NCI-H1930 (cell line): Measurements from ENCODE around the gene ACOD1.

ENCODE experiments used
- DNase-seq, 2 experiments: peaks; one replicate each; lab custom pipeline; 2025; lab: John Stamatoyannopoulos, UW

The ACOD1 gene

GRCh38 chr13:76991796-76992547 lies 43.7 kb downstream of the ACOD1 start, which contains the start of gene CLN5:
Gene CLN5, plus strand, starts transcription at chr13:76992081. Its CDS starts 18 bp downstream, at chr13:76992099.
- peak; percentile 92 for DNase-seq

GRCh38 chr13:76992548-76993001 lies 44.3 kb downstream of the ACOD1 start:
- DNase-seq = no peak

DNA sequence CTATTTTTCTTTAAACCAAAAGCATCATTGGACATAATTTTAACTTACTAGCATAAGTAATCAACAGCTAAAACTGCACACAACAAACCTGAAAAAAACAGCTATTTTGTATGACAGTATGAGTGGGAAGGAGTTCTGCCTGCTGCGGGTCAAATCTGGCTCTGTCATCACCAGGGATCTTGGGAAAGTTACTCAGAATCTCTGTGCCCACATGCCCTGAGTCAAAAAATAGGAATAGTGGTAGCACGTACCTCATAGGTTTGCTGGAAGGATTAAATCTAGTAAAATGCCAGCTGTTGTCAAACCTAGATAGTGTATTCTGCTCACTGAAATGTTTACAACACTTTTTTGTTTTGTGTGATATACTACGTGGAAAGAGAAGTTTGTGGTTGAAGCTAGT lies 44.7 kb downstream of the ACOD1 start:
- no peak for DNase-seq

- DNase-seq = no peak
These were observed 45.2 kb downstream of the ACOD1 start for GRCh38 chr13:76993473-76993872.

- DNase-seq = no peak
These were observed 46.0 kb downstream of the ACOD1 start for GRCh38 chr13:76994281-76994680.

DNA sequence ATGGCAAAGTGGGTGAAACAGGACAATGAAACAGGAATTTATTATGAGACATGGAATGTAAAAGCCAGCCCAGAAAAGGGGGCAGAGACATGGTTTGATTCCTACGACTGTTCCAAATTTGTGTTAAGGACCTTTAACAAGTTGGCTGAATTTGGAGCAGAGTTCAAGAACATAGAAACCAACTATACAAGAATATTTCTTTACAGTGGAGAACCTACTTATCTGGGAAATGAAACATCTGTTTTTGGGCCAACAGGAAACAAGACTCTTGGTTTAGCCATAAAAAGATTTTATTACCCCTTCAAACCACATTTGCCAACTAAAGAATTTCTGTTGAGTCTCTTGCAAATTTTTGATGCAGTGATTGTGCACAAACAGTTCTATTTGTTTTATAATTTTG lies 52.2 kb downstream of the ACOD1 start:
- no peak for DNase-seq

GRCh38 chr13:77001540-77001939 lies 53.2 kb downstream of the ACOD1 start:
- DNase-seq = no peak

DNA sequence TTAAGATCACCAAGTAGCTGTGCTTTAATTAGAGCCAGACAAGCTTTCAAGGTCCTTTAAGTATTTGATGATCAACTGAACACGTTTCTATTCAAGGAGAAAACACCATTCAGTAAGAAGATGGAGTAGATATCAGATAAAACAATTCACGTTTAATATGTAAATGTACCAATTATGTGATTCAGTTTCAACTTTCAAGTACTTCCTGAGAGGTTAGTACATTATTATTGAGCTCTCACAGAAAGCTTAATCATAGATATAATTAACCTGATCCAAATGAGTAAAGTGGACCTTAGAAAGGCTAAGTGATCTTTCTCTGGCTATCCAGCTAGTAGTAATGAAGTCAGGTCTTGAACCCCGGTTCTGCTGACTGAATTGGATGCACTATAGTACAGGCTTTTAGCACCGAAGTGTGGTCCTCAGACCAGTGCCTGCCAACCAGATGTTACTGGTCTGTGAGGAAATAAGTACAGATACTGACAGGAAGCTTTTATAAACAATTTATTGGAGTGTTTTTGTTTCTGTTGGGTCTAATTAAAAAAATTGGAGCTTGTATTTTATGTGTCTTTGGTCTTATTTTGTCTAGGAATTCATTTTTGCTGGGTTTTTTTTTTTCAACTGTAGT lies 53.8 kb downstream of the ACOD1 start:
- no peak for DNase-seq

DNA sequence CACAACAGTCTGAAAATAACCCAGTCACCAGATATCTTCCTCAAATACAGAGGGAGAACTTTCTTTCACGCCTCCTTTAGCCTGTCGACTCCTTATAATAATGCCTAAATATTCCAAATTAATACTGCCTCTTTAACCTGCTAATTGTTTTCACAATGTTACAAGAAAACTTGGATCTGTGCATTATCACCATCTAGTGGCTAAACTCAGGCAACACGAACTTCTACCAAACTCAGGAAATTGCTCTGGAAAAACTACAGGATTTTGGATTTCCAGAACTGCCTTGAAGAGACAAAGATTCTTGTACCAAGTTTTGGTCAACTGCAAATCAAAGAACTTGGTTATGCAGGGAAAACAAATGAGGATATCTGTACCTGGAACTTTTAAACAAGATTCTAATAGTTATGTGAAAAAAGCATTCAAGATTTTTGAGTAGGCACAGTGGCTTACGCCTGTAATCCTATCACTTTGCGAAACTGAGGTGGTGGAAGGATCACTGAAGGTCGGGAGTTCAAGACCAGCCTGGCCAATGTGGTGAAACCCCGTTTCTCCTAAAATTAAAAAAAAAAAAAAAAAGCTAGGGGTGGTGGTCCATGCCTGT lies 54.4 kb downstream of the ACOD1 start:
- DNase-seq = peak in 1 of 2 experiments; percentile 14
